SK-N-SH (cell line): ENCODE results near the gene SHROOM3.

Experiments
- CHD2 ChIP-seq: fragments of 150-350 bp; IDR thresholded peaks from 2 replicates; pipeline ENCODE4 v1.6.1; 2018; ENCODE audit warnings: low read length; ENCODE audit not compliant: partially characterized antibody
- CTCF ChIP-seq: fragments of 200-600 bp; sonication (generic); IDR thresholded peaks from 2 replicates; pipeline ENCODE4 v1.6.1; 2017; ENCODE audit warnings: antibody characterized with exemption, mild to moderate bottlenecking, moderate library complexity
- EP300 ChIP-seq, 2 experiments: IDR thresholded peaks; 2 replicates each; pipeline versions ENCODE4 v1.4.0 to v1.6.1; 2012; ENCODE audit warnings: borderline replicate concordance in 1 of 2, low read depth in 1 of 2, low read length in 1 of 2
- EZH2phosphoT487 ChIP-seq: fragments of 200-600 bp; sonication (generic); IDR thresholded peaks from 2 replicates; pipeline ENCODE4 v1.6.1; 2017; ENCODE audit warnings: low read depth, mixed run types, mild to moderate bottlenecking, antibody characterized with exemption, moderate library complexity, borderline replicate concordance
- GABPA ChIP-seq: IDR thresholded peaks from 2 replicates; pipeline ENCODE4 v1.4.0; 2012; ENCODE audit warnings: low read depth, mild to moderate bottlenecking
- MAX ChIP-seq: IDR thresholded peaks from 2 replicates; pipeline ENCODE4 v1.4.0; 2012; ENCODE audit warnings: low read depth
- MXI1 ChIP-seq: IDR thresholded peaks from 2 replicates; pipeline ENCODE4 v1.6.1; 2012; ENCODE audit warnings: mild to moderate bottlenecking, low read depth, low read length, improper control_type of control experiment
- NRF1 ChIP-seq: IDR thresholded peaks from 2 replicates; pipeline ENCODE4 v1.6.1; 2012; ENCODE audit warnings: low read depth, mild to moderate bottlenecking, low read length
- RAD21 ChIP-seq: IDR thresholded peaks from 2 replicates; pipeline ENCODE4 v1.6.1; 2012; ENCODE audit warnings: mild to moderate bottlenecking, low read length
- TEAD4 ChIP-seq: IDR thresholded peaks from 2 replicates; pipeline ENCODE4 v1.4.0; 2012; ENCODE audit warnings: mild to moderate bottlenecking, borderline replicate concordance; ENCODE audit not compliant: insufficient read depth
- USF2 ChIP-seq: fragments of 150-350 bp; IDR thresholded peaks from 2 replicates; pipeline ENCODE4 v1.6.1; 2017; ENCODE audit warnings: antibody characterized with exemption, low read length, low read depth, borderline replicate concordance

- TF ChIP-seq CTCF = no peak
- TF ChIP-seq MAX = no peak
- no peak for TF ChIP-seq CHD2
- TF ChIP-seq TEAD4 = no peak
- no peak for TF ChIP-seq MXI1
- no peak for TF ChIP-seq NRF1
- TF ChIP-seq EZH2phosphoT487 = no peak
- TF ChIP-seq USF2 = no peak
- TF ChIP-seq EP300 (IDR thresholded peaks at IDR 0.05; ENCODE audit: borderline replicate concordance in 1 of 2, low read depth in 1 of 2, low read length in 1 of 2) = no peak
- TF ChIP-seq RAD21 = no peak
- TF ChIP-seq GABPA = no peak
These were observed 263.1 kb downstream of the SHROOM3 start for GRCh38 chr4:76698141-76698540.
